Fibroblast of peridontal ligament (primary cell): ENCODE measurements around the gene NLRC3.
"Not testable (repeated sequence)": the region's sequence is repeated elsewhere in the genome, so short reads cannot be mapped to it uniquely, and the experiment has no call there.

ENCODE experiments used
- DNase-seq: peaks from one replicate; pipeline ENCODE4 v3.0.0-alpha.2; 2010; ENCODE audit errors: extremely low read depth

NLRC3 gene, protein sequence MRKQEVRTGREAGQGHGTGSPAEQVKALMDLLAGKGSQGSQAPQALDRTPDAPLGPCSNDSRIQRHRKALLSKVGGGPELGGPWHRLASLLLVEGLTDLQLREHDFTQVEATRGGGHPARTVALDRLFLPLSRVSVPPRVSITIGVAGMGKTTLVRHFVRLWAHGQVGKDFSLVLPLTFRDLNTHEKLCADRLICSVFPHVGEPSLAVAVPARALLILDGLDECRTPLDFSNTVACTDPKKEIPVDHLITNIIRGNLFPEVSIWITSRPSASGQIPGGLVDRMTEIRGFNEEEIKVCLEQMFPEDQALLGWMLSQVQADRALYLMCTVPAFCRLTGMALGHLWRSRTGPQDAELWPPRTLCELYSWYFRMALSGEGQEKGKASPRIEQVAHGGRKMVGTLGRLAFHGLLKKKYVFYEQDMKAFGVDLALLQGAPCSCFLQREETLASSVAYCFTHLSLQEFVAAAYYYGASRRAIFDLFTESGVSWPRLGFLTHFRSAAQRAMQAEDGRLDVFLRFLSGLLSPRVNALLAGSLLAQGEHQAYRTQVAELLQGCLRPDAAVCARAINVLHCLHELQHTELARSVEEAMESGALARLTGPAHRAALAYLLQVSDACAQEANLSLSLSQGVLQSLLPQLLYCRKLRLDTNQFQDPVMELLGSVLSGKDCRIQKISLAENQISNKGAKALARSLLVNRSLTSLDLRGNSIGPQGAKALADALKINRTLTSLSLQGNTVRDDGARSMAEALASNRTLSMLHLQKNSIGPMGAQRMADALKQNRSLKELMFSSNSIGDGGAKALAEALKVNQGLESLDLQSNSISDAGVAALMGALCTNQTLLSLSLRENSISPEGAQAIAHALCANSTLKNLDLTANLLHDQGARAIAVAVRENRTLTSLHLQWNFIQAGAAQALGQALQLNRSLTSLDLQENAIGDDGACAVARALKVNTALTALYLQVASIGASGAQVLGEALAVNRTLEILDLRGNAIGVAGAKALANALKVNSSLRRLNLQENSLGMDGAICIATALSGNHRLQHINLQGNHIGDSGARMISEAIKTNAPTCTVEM

GRCh38 chr16:3577302-3577752, at the start of gene NLRC3:
Gene NLRC3, minus strand, starts transcription at chr16:3577403. Its CDS starts 12,367 bp downstream, at chr16:3565036.
- DNase-seq = no peak

- no peak for DNase-seq
Measured at GRCh38 chr16:3625911-3626732, 48.9 kb upstream of the NLRC3 start.

- DNase-seq = no peak
Measured at GRCh38 chr16:3625331-3625730, 48.1 kb upstream of the NLRC3 start.

GRCh38 chr16:3623642-3624041, 46.4 kb upstream of the NLRC3 start:
- DNase-seq = no peak

- DNase-seq = no peak
Measured at GRCh38 chr16:3618769-3619141, 41.6 kb upstream of the NLRC3 start.

DNA sequence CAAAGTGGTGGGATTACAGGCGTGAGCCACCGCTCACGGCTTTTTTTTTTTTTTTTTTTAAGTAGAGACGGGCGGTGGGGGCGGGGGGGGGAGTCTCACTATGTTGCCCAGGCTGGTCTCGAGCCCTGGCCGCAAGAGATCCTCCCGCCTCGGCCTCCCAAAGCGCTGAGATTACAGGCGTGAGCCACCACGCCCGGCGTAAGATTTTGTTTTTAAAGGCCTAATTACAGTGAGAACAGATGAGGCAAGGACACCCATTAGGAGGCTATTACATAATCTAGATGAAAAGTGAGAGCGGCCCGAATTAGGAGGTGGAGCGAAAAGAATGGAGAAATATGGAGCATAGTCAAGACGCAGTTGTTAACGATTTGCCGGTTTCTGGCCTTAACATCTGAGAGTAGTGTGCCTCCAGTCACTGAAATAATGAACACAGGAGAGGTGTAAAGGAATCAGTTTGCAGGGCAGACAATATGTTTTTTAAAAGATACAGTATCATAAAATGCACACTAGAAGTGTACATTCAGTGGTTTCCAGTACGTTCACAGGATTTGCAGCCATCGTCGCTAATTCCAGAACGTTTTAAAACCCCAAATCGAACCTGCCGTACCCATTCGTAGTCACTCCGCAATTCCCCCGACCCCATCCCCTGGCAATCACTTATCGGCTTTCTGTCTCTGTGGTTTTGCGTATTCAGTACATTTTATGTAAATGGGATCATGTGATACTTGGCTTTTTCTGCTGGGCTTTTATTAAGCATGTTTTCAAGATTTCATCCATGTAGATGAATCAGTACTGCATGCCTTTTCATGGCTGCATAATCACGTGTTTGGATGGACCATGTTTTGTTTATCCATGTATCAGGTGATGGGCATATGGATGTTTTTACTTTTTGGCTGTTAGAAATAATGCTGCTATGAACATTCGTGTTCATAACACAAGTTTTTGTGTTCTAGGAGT, 35.6 kb upstream of the NLRC3 start:
- no peak for DNase-seq

GRCh38 chr16:3611146-3611975, 34.2 kb upstream of the NLRC3 start, which contains the start of gene SLX4:
Gene SLX4, minus strand, starts transcription at chr16:3611606. Its CDS starts 2,642 bp downstream, at chr16:3608964.
- DNase-seq = peak; percentile 80

- no peak for DNase-seq
Measured at GRCh38 chr16:3610698-3611145, 33.5 kb upstream of the NLRC3 start.

DNA sequence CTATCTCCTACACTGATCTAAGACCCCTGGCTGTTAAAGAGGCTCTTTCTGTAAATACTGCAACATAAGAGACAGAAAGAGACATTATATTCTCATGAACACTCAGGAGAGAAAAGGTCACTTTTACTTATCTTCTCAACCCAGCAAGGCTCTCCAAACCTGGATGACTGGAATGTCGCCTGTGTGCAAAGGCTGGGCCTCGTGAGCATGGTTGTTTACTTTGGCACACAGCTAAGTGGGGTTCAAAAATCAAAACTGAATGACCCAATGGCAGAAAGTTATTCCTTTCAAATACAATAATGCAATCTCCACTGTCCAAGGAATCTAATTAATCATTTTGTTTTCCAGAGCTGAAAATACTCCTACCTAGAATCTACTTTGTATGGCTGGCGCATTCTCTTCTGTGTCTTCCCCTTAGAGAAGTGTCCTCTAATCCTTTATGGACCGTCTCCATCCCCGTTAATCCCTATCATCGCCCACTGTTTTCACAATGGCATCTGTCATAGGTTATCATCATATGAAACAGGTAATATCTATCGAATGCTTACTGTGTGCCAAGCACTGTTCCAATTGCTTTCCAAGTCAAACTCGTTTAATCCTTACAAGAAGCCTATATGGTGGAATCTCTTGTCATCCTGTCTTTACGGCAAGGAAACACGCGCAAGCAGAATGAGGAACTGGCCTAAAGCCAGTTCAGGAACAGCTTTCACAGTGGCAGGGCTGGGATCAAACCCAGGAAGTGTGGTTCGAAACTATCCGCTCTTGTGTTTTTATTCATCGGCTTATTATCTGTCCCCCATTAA, 32.9 kb upstream of the NLRC3 start:
- no peak for DNase-seq

- not testable (repeated sequence) for DNase-seq
Measured at GRCh38 chr16:3608976-3609375, 31.8 kb upstream of the NLRC3 start.

- no peak for DNase-seq
Measured at GRCh38 chr16:3608069-3608468, 30.9 kb upstream of the NLRC3 start.

- DNase-seq = no peak
Measured at GRCh38 chr16:3607634-3608033, 30.4 kb upstream of the NLRC3 start.

DNA sequence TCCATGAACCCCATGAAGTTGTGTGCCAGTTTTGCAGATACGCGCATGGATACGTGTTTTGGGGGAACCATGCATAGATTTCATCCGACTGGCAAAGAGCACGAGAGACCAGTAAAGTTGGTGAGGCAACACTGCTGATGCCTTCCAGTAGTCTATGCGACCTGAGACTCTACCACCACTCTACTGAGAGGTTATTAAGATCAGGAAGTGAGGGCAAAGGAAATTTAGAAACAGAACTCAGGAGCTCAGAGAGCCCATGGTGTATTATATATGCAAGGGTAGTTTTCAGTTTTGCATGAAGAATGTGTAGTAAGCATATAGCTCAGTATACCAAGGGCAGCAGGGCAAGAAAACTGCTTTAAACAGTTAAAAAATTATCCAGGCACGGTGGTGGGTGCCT, 30.0 kb upstream of the NLRC3 start:
- DNase-seq = no peak

- no peak for DNase-seq
Measured at GRCh38 chr16:3606441-3606840, 29.2 kb upstream of the NLRC3 start.

DNA sequence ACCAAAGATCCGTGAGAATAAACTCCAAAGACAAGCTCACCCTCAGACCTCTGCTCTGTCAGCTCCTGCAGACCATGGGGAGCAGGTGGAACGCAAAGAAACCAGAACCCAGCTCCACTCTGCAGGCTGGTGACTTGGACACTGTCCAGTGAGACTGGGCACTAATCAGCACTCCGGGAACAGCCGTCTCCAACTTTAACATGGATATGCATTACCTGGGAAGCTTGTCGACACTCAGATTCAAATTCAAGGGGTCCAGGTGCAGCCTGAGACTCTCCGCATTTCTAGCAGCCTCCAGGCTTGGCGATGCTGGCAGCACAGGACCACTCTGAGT, 25.1 kb upstream of the NLRC3 start:
- DNase-seq = no peak

DNA sequence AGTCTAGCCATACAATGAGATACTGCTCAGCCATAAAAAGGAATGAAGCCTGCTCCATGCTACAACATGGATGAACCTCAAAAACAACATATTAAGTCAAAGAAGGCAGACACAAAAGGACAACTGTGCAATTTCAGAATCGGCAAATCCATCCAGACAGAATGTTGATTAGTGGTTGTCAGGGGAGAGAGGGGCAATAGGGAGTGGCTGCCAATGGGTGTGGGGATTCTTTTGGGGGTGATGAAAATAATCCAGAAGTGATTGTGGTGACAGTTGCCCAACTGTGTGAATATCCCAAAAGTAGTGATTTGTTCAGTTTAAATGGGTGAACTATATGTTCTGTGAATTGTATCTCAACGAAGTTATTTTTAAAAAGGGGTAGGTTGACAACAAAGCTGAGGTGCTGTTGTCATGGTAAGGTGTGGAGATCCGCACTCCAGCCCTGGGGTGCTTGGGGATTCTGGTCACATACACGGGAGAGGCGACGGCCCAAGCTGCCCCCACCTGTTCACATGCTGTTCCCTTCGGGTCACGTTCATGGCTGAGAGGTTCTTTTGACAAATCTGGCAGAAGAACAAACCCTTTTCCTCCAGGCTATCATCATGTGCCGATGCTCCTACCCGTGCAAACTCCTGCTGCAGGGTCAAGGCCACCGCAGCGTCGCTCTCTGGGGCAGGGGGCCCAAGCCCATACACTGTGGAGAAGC, 24.6 kb upstream of the NLRC3 start:
- no peak for DNase-seq

DNA sequence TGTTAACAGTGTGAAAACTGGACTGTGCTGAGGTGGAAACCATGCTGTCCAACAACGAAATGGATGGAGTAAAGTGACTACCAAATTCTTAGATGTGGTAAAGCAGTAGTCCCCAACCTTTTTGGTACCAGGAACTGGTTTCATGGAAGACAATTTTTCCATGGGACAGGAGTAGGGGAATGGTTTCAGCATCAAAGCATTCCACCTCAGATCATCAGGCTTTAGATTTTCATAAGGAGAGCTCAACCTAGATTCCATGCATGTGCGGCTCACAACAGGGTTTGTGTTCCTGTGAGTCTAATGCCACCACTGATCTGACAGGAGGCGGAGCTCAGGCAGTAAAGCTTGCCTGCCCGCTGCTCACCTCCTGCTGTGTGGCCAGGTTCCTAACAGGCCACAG, 22.7 kb upstream of the NLRC3 start:
- no peak for DNase-seq

DNA sequence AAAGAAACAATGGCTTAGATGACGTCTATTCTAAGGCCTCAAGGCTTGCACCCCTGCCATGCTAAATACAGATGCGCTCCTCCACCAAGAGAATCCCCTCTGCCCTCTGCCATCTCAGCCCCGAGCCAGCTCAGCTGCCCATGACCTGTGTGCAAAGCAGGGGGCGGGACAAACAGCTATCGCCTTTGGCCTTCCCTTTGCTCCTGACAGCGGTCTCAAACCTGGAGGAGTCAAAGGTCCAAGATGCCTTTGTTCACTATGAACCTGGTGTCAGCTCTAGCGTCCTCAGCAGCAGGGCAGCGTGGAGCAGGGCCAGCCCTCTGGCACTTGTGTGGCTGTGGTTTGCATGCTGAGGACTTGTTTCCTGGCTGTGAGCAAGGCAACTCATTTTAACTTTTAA, 21.9 kb upstream of the NLRC3 start:
- DNase-seq = no peak
